ENCODE data around the gene KRTAP10-4.
"Not testable (repeated sequence)": the region's sequence is repeated elsewhere in the genome, so short reads cannot be mapped to it uniquely, and the experiment has no call there.

- not testable (repeated sequence) for TF ChIP-seq ELK1 (IDR thresholded peaks at IDR 0.05; ENCODE audit: borderline replicate concordance, low read depth, low read length); POLR2A (IDR thresholded peaks at IDR 0.05; ENCODE audit: low read depth, low read length); CTCF (conservative IDR thresholded peaks at IDR 0.05; ENCODE audit: low read depth, low read length); SMC3 (IDR thresholded peaks at IDR 0.05; ENCODE audit: low read depth, low read length); FOS (IDR thresholded peaks at IDR 0.05; ENCODE audit: low read depth, low read length); USF2 (IDR thresholded peaks at IDR 0.05; ENCODE audit: low read depth, low read length); BHLHE40 (IDR thresholded peaks at IDR 0.05; ENCODE audit: low read depth, low read length); CEBPB (IDR thresholded peaks at IDR 0.05; ENCODE audit: low read depth, low read length); RFX5 (IDR thresholded peaks at IDR 0.05; ENCODE audit: low read depth, low read length)
Measured at GRCh38 chr21:44600118-44600978, 26.8 kb downstream of the KRTAP10-4 start, which contains the start of gene KRTAP10-7.

Data from IMR-90 (cell line).